GM19240 (cell line): ENCODE data around the gene GPATCH8.
"Not testable (repeated sequence)": the region's sequence is repeated elsewhere in the genome, so short reads cannot be mapped to it uniquely, and the experiment has no call there.

Source experiments
- DNase-seq: peaks from one replicate; pipeline ENCODE4 v3.0.0; 2011; ENCODE audit warnings: low spot score; ENCODE audit not compliant: insufficient read length

GPATCH8 gene

GRCh38 chr17:44378171-44378705 is 125.0 kb downstream of the GPATCH8 start:
- DNase-seq: no peak

DNA sequence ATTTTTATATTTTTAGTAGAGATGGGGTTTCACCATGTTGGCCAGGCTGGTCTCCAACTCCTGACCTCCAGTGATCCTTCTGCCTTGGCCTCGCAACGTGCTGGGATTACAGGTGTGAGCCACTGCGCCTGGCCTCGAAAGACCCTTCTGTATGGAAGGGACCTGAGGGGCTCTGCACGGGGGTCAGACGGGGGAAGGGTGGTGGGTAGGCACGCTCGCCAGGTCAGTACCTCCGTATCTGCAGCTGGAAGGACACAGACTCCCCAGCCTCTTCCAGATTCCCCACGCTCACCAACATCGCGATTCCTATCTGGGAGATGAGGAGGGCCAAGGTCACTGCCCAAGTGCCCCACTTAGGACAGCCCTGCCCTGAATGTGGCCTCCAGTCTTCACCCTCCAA is 126.4 kb downstream of the GPATCH8 start:
- no peak for DNase-seq

DNA sequence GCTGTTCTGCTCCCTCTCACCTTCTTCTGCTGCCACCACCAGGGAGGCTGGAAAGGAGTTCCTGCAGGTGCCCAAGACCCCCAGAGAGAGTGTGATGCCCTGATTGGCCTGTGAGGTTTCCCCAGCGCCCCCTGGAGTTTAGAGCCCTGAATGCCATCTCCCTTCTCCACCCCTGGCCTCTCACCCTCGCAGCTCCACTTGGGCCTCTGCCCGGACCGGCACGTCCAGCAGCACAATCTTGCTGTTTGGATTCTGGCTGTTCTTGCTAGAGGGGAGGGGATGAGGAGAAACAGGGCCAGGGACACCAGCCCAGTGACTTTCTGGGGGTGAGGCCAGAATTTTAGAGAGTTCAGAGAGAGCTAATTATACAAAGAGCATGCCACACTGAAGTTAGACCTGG is 127.1 kb downstream of the GPATCH8 start:
- no peak for DNase-seq

DNA sequence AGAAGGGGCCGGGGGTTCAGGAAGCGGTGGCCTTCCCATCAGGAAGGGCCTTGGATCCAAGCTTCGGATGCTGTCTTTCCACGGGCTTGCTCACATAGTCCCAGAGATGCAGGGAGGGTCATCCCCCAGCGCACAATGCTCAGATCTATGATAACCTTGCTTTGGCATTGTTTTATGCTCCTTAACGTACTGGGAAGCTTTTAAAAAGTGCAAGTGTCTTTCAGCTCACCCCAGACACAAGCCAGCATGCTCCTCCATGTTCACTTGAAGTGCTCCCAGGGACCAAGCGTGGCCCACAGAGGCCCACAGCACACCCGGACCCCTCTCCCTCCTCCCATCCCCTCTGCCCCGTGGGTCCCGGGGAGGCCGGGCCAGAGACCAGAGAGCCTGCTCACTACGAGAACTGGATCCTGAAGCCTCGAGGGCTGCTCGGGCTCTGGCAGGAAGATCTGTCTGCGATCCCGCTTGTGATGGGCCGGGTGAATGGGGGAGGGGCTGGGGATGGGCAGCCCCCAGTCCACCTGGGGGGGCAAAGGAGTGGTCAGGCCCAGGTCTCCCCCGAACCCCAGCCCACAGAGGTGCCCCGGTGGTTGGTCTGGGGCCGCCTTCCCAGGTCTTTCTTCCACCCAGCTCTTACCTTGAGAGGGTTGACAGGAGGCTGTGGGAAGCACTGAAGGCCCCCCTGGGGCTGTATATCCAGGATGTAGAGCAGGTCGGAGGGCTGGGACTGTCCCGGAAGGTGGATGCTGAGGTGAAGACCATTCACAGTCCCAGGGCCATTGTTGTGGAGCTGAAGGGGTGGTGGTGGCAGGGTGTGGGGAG is 127.8 kb downstream of the GPATCH8 start:
- no peak for DNase-seq

DNA sequence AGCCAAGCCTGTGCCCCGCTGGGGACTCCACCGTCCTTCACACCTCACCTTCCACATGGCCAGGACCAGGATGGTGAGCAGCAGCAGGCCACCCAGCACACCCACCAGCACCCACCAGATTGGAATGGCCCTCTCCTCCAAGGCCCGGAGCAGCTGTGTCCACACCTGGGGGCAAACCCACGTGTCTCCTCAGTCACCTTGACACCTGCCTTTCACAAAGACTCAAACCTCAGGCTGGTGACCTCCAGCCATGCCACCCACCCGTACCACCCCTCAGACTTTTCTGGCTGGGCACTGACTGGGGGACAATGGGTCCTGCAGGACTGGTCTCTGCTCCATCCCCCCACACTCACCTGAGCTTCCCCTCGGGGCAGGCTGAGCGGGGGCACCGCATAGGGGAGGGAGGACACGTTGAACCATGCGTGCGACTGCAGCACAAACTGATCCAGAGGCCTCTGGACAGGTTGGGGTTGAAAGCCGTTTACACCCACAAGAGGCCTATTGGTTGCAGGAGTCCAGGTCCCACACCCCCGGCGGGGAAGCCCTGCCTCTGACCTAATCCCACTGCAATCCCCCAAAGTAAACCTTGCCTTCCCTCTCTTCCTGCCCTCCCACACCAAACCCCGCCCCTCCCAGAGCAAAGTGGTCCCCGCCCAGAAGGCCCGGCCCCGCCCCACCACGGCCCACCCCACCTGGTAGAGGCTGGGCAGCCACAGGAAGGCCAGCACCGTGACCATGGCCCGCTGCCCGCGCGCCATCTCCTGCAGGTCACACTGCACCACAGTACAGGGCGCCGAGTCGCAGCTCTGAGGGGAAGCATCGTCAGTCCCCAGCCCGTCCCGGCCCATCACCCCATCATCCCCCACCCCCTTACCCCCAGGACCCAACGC is 128.7 kb downstream of the GPATCH8 start:
- no peak for DNase-seq

GRCh38 chr17:44372036-44372435 is 131.2 kb downstream of the GPATCH8 start:
- DNase-seq: no peak

GRCh38 chr17:44369414-44370023 is 133.7 kb downstream of the GPATCH8 start:
- not testable (repeated sequence) for DNase-seq

GRCh38 chr17:44368391-44369243 is 134.6 kb downstream of the GPATCH8 start:
- DNase-seq: not testable (repeated sequence)

GRCh38 chr17:44367231-44367979 is 135.8 kb downstream of the GPATCH8 start:
- DNase-seq: no peak

DNA sequence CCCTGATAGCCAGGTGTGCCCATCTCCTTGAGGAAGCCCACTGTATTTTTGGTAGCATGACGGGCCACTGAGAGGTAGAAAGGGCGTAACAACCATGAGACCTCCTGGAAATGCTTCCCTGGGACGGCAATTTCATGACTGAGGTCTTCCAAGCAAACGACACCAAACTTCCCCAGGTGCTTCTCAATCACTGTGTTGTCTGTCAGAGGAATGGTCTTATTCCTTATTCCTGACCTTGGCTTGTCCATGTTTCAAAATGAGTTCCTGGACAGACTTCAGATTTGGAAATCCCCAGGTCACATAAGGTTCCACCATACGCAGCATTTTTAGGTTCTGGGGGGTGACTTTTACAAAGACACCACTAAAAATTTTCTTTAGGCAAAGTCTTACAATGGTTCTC is 138.2 kb downstream of the GPATCH8 start:
- DNase-seq: not testable (repeated sequence)

DNA sequence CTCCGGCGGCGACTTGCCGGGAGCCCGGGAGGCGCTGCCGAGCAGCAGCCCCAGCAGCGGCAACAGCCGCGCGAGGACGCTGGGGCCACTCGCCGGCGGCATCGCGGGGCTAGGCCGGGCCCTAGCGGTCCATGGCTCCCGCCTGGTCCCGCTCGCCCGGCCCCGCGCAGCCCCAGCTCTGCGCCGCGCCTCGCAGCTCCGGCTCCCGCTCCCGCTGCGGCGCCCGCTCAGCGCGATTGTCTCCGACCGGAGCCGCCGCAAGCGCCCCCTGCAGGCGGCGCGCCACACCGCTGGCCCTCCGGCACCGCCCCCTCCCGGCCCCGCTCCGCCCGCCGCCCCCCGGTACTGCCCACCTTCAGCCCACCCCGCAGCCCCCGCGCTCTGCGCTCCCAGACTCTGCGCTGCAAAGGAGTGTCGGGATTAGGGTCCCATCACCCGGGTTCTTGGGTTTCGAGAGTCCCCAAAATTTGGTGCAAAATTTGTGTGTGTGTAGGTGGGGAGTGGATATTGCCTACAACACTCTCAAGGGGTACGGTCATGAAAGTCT is 139.5 kb downstream of the GPATCH8 start, which contains the start of gene FAM171A2:
Gene FAM171A2, minus strand, starts transcription at position 241 of the 547 bp plus-strand sequence. Its CDS starts 139 bp downstream, at position 102.
- peak; percentile 90 for DNase-seq

GRCh38 chr17:44362949-44363612 is 140.1 kb downstream of the GPATCH8 start:
- no peak for DNase-seq

DNA sequence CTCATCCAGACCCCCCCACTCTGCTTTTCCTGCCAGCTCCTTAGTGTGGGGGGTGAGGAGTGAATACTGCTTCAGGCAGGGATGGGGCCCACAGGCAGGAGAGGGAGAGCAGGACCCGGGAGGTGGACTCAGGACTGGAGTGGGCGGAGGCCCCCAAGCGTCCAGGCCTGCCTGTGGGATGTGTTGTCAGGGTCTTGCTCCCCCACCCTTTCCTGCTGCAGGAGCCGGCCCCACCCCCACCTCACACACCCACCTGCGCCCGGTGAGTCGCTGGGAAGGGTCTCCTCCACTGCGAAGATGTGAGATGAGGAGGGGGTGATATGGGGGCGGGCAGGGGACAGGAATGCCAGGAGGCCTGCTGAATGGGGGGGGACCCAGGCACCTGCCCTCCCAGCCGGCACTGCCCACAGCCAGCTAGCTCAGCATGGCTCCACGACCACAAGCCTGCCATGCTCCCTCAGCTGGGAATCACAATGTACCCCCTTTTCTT is 140.7 kb downstream of the GPATCH8 start:
- DNase-seq: no peak

GRCh38 chr17:44361292-44362260 is 141.6 kb downstream of the GPATCH8 start:
- no peak for DNase-seq

- no peak for DNase-seq
Observed at GRCh38 chr17:44360826-44361225, 142.4 kb downstream of the GPATCH8 start.

GRCh38 chr17:44360144-44360533 is 143.1 kb downstream of the GPATCH8 start:
- no peak for DNase-seq

GRCh38 chr17:44359458-44360143 is 143.6 kb downstream of the GPATCH8 start:
- no peak for DNase-seq
